OCI-LY1 (cell line): ENCODE measurements around the gene LTBP1.

Experiments used
- EZH2 ChIP-seq: fragments of 200-600 bp; sonication (generic), shearing (Covaris generic); IDR thresholded peaks from 2 replicates; pipeline ENCODE4 v1.8.0; 2017; ENCODE audit warnings: borderline replicate concordance, mixed run types, mild to moderate bottlenecking, antibody characterized with exemption, low read length, moderate library complexity, mixed read lengths
- TF ChIP-seq, protein P1 (sequence below): fragments of 200-600 bp; sonication (generic), shearing (Covaris generic); IDR thresholded peaks from 2 replicates; pipeline ENCODE4 v1.5.1; 2017; ENCODE audit warnings: mild to moderate bottlenecking, antibody characterized with exemption, low read length, moderate library complexity, mixed read lengths

DNA sequence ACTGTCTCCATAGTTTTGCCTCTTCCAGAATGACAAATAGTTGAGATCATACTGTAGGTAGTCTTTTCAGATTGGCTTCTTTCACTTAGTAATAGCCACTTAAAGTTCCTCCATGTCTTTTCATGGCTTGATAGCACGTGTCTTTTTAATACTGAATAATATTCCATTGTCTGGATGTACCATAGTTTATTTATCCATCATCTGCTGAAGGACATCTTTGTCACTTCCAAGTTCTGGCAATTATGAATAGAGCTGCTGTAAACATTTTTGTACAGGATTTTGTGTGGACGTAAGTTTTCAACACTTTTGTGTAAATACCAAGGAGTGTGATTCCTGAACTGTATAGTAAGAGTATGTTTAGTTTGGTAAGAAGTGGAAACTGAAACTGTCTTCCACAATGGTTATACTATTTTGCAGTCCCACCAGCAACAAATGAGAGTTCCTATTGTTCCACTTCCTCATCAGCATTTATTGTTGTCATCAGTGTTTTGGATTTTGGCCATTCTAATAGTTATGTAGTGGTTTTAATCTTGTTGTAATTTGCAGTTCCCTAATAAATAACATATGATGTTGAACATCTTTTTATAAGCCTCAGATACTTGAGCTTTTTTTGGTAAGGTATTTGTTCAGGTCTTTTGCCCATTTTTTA lies 18.9 kb downstream of the LTBP1 start:
- TF ChIP-seq EZH2, result no peak
- TF ChIP-seq, protein P1, sequence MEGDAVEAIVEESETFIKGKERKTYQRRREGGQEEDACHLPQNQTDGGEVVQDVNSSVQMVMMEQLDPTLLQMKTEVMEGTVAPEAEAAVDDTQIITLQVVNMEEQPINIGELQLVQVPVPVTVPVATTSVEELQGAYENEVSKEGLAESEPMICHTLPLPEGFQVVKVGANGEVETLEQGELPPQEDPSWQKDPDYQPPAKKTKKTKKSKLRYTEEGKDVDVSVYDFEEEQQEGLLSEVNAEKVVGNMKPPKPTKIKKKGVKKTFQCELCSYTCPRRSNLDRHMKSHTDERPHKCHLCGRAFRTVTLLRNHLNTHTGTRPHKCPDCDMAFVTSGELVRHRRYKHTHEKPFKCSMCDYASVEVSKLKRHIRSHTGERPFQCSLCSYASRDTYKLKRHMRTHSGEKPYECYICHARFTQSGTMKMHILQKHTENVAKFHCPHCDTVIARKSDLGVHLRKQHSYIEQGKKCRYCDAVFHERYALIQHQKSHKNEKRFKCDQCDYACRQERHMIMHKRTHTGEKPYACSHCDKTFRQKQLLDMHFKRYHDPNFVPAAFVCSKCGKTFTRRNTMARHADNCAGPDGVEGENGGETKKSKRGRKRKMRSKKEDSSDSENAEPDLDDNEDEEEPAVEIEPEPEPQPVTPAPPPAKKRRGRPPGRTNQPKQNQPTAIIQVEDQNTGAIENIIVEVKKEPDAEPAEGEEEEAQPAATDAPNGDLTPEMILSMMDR, result no peak
